GM19395 (cell line): ENCODE data around the gene COG8.
"Not testable (repeated sequence)": the region's sequence is repeated elsewhere in the genome, so short reads cannot be mapped to it uniquely, and the experiment has no call there.

Source experiments
- ATAC-seq: cut with Tn5 transposase; IDR thresholded peaks from one replicate; pipeline ENCODE4 v1.9.1; 2021; ENCODE audit warnings: mild to moderate bottlenecking, moderate library complexity; ENCODE audit not compliant: unreplicated experiment

Gene COG8

DNA sequence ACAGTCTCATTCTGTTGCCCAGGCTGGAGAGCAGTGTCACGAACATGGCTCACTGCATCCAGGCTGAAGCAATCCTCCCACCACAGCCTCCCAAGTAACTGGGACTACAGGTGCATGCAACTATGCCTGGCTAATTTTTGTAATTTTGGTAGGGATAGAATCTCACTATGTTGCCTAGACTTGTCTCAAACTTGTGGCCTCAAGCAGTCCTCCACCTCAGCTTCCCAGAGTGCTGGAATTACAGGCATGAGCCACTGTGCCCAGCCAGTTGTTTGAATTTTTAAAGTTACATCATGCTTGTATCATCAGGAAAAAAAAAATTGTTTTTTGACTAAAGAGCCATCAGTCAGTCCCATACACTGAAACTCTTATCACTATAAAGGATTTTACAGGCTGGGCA lies 45.3 kb downstream of the COG8 start:
- no peak for ATAC-seq

DNA sequence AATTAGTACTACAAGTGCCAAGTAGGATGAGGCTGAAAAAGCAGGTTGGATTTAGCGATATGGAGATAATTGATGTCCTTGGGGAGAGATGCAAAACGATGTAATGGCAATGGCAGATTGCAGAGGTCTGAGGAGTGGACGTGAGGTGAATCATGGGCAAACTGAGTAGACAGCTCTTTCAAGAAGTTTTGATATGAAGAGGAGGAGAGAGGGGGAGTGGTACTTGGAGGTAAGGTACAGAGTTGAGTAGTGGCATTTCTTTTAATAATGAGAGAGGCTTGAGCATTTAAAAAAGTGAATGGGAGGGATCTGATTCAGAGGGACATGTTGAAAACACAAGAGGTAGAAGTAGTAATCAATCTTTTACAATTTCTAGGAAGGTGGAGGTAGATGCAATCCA lies 46.0 kb downstream of the COG8 start:
- ATAC-seq: no peak

DNA sequence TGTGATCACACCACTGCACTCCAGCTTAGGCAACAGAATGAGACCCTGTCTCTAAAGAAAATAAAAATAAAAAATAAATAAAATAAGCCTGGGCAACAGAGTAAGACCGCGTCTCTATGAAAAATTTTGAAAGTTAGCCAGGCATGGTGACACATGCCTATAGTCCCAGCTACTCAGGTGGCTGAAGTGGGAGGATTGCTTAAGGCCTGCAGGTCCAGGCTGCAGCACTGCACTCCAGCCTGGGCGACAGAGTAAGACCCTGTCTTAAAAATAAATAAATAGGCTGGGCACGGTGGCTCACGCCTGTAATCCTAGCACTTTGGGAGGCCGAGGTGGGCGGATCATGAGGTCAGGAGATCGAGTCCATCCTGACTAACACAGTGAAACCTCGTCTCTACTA lies 47.7 kb downstream of the COG8 start:
- not testable (repeated sequence) for ATAC-seq

DNA sequence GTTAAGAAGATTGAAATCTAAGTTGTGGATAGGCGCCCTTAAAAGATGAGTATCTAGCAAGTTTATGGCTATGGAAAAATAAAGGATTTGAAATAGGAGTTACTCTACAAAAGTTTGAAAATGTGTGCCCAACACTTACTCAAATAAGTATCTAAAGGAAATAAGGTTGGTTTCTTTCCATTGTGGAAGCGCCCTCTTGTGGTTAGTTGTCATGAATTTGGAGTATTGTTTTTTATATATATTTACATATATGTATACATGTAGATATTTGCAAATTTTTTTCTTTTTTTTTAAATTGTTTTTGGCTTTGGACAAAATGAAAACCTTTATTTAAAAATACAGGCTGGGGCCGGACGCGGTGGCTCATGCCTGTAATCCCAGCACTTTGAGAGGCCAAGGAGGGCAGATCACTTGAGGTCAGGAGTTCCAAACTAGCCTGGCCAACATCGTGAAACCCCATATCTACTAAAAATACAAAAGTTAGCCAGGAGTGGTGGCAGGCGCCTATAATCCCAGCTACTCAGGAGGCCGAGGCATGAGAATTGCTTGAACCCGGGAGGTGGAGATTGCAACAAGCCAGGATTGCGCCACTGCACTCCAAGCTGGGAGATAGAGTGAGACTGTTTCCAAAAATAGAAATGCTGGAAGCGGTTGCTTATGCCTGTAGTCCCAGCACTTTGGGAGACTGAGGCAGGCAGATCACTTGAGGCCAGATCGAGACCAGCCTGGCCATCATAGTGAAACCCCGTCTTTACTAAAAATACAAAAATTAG lies 52.2 kb downstream of the COG8 start:
- ATAC-seq: no peak

DNA sequence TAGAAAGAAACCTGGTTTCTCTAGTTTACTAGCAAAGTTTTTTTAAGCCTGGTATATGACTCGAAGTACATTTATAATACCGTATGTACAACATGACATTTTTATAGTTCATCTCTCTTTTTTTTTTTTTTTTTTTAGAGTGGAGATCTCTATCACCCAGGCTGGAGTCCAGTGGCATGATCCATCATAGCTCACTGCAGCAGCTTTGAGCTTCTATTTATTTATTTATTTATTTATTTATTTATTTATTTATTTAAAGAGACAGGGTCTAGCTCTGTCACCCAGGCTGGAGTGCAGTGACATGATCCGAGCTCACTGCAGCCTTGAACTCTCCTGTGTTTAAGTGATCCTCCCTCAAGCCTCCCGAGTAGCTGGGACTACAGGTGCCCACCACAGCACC lies 54.1 kb downstream of the COG8 start:
- no peak for ATAC-seq

DNA sequence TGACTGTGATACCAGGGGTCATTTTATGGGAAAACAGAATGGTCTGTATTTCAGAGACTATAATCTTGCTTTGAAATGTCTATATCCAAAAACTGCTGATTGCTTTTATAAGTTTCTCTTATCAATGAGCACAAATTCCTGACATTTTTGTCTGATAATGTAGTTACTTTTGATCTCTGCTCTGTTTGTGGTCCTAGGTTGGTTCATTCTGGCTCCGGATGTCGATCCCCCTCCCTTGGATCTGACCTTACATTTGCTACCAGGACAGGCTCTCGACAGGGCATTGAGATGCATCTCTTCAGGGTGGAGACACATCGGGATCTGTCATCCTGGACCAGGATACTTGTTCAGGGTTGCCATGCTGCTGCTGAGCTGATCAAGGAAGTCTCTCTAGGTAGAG lies 55.5 kb downstream of the COG8 start:
- ATAC-seq: no peak

DNA sequence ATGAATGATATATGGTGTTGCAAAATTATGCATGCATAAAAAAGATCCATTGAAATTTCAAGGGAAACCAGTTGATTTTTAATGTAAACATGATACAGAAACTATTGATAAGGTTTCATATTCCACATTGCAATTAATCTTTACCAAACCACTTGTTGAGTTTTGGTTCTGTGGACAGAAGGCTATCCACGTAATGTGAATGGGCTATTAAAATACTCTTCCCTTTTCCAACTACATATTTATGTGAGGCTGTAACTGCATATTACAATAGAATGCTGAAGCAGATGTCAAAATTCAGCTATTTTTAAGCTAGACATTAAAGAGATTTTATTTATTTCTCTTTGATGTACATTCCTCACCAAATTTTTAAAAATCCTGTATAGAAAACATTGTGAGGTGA lies 62.0 kb downstream of the COG8 start:
- no peak for ATAC-seq
